T-helper 2 cell (primary cell): ENCODE data around the gene LPA.
"Not testable (repeated sequence)": the region's sequence is repeated elsewhere in the genome, so short reads cannot be mapped to it uniquely, and the experiment has no call there.

Source experiments
- DNase-seq, 5 experiments: peaks; one replicate each; pipeline versions ENCODE4 v3.0.0 to v3.0.0-alpha.2; 2012 to 2022
- total RNA-seq, 2 donors: gene quantifications; one replicate each; lab custom pipeline; 2026; lab: John Stamatoyannopoulos, UW

The LPA gene
- 0 reads per million in 2 donors for total RNA-seq

DNA sequence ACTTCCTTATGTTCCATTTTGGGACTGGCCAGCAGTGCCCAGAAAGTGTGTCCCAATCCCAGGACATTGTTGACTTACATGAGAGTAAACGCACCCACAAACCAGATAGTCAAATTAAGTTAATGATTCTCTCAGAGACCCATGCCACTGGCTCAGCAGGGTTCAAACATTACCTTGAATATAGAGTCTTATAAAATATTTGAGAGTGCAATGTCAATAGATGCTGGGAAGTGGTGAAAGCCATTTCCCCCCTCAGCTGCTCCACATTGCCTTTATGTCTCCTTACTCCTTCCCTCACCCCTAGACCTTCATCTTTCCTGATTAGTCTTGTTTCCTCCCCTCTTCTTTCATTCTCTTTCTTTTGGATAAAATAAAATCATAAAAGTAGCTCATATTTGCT lies at the start of gene LPA:
Gene LPA, minus strand, starts transcription at position 78 of the 400 bp plus-strand sequence. Its CDS starts 61 bp downstream, at position 17.
- DNase-seq: not testable (repeated sequence)

DNA sequence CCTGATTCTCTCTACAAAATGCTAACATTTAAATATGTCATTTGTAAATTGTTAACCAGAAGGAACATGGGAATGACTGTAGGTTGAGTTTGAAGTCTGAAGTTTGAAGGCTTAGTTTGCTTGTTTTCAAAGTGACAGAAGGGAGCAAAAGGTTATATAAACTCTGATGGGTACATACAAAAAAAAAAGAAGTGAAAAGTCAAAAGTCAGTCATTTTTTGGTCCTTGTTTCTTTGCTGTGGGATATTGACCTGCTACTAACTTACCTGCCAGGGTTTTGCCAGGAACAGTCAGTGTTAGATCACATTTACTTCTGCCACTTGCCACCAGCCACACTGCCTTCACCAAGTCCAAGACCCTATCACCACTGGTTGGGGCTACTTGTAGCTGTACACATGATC lies 44.9 kb upstream of the LPA start:
- DNase-seq: not testable (repeated sequence)

GRCh38 chr6:160704688-160705087 lies 40.6 kb upstream of the LPA start:
- DNase-seq: not testable (repeated sequence)

DNA sequence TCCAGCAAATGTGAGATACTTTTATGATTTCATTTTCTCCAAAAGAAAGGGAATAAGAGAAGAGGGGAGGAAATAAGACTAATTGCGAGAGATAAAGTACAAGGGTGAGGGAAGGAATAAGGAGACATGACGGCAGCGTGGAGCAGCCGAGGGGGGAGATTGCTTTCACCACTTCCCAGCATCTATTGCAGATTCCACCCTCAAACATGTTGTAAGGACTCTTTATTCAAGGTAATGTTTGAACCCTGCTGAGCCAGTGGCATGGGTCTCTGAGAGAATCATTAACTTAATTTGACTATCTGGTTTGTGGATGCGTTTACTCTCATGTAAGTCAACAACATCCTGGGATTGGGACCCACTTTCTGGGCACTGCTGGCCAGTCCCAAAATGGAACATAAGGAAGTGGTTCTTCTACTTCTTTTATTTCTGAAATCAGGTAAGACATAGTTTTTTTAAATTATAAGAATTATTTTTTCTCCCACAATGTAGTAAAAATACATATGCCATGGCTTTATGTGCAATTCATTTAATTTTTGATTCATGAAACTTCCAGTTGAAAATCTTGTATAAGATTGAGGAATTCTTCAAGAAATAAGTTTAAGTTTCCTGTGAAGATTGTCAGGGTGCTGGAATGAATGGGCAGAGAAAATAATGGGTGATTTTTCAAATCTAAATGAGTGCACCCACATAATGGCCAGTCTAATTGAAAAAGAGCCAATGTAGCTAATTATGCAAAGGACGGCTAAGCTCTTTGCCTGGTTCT lies 38.0 kb upstream of the LPA start, which contains the start of gene PLG:
Gene PLG, plus strand, starts transcription at position 327 of the 763 bp plus-strand sequence. Its CDS starts 61 bp downstream, at position 388.
- not testable (repeated sequence) for DNase-seq

GRCh38 chr6:160697826-160698225 lies 33.8 kb upstream of the LPA start:
- no peak for DNase-seq

GRCh38 chr6:160696884-160697283 lies 32.8 kb upstream of the LPA start:
- not testable (repeated sequence) for DNase-seq

DNA sequence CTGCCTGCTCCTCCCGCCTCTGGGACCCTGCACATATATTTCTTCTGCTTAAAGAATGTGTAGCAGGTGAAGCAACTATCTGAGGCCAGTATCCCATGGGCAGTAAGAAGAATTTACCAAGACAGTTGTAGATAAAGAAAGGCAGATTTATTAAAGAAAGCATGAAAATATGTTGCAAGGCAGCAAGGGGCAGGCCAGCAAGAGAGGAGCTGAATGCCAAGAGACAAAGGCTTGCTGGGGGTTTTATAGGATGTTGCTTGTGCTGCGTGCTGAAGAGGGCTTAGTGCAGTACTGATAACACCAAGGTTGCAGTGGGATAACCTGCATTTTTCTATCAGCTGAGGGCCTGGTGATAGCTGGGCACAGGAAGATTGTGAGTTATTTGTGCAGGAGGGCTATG lies 31.5 kb upstream of the LPA start:
- not testable (repeated sequence) for DNase-seq

- DNase-seq: not testable (repeated sequence)
Measured at GRCh38 chr6:160695025-160695424, 30.9 kb upstream of the LPA start.

GRCh38 chr6:160692369-160692959 lies 28.4 kb upstream of the LPA start:
- DNase-seq: no peak

GRCh38 chr6:160691617-160692016 lies 27.5 kb upstream of the LPA start:
- no peak for DNase-seq

- DNase-seq: no peak
Measured at GRCh38 chr6:160690458-160690857, 26.4 kb upstream of the LPA start.

GRCh38 chr6:160685762-160686450 lies 21.8 kb upstream of the LPA start:
- no peak for DNase-seq

- DNase-seq: not testable (repeated sequence)
Measured at GRCh38 chr6:160685101-160685761, 21.2 kb upstream of the LPA start.

DNA sequence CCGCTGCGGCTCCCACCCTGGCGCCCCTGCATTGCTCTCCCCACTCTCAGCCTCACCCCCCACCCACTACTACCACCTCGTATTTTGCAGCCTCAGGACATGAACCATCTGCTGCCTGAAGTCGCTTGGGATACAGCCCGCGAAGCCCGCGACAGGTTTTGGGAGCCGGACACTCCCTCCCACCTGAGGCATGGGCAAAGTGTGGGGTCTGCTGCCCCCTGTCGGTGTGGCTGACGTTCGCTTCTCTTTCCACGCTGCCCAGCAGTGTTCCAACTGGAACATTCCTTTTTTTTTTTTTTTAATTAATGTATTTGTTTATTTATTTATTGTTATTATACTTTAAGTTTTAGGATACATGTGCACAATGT lies 15.3 kb upstream of the LPA start:
- no peak for DNase-seq

DNA sequence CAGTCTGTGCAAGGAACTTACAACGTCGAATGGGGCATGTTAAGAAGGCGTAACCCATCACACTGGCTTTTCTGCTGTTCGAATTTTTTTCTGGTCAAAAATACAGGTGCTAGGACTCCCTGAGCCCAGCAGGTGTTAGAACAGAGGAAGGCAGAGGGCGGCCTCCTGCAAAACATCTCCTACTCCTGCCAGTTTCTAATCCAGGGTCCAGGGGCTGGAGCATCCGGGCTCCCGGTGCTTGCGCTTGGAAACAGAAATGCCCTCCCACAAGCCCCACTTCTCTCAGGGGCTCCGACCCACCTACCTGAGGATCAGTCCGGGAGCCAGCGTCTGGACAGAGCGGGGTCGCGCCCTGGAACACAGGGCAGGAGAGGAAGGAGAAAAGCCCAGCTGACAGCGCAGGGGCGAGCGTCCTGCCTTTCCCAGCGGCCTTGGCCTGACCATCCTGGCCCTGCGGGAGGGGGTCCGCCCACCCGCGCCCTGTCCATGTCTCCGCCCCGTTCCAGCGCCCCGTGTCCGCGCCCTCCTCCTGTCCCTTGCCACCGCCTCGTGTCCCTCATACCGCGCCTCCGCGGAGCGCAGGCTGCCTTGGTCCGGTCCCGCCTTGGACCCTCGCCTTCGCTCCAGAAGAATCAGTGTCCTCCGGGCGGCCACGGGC lies 14.8 kb upstream of the LPA start:
- DNase-seq: no peak

DNA sequence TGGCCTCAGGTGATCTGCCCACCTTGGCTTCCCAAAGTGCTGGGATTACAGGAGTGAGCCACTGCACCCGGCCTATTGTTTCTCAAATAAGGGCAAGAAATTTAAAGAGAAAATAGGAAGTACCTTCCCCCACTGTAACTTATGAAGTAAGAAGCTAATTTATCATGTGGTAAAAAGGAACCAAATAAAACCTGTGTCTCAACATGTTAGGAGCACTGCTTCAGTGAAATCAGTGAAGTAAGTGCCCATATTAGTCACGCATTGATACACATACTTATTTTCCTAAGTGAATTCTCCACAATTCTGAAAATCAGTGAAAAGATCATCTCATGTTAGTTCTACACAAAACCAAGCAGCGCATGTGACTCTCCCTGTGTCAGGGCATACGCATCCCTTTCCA lies 14.2 kb upstream of the LPA start:
- no peak for DNase-seq

- DNase-seq: not testable (repeated sequence)
Measured at GRCh38 chr6:160676418-160676817, 12.3 kb upstream of the LPA start.

- no peak for DNase-seq
Measured at GRCh38 chr6:160668589-160668988, 4.5 kb upstream of the LPA start.

- DNase-seq: peak in 2 of 5 experiments; percentile 7 to 49
Measured at GRCh38 chr6:160667639-160668481, 3.8 kb upstream of the LPA start.

GRCh38 chr6:160662842-160663241 lies 1.2 kb downstream of the LPA start:
- DNase-seq: no peak

- no peak for DNase-seq
Measured at GRCh38 chr6:160662429-160662828, 1.6 kb downstream of the LPA start.
